HT1080 (cell line): Measurements from ENCODE around the gene MEF2C. TPM values are rescaled to one million over a fixed set of nuclear protein-coding genes. Genes with fewer than 3 reads are reported as not detected.
"Not testable (repeated sequence)": the region's sequence is repeated elsewhere in the genome, so short reads cannot be mapped to it uniquely, and the experiment has no call there.

Source experiments
- DNase-seq: peaks from one replicate; pipeline ENCODE4 v3.0.0-alpha.2; 2015; ENCODE audit warnings: low read depth
- polyA plus RNA-seq, 2 experiments: library from polyadenylated mRNA; depleted of rRNA; stranded (reverse); fragments of >200 nt; gene quantifications; 2 replicates each; pipeline ENCODE4 v1.2.3, GENCODE V29; 2015
- total RNA-seq: library from RNA; depleted of rRNA; stranded (reverse); fragments of >200 nt; shearing (Covaris generic); gene quantifications from 2 replicates; pipeline ENCODE4 v1.2.3, GENCODE V29; 2014; rRNA removed

Gene MEF2C
- 2.2 and 3.1 TPM in 2 replicates for total RNA-seq
- polyA plus RNA-seq (2015; cell fraction: cytosol; rRNA removed) = 0.99 and 1.1 TPM in 2 replicates
- 1.9 and 3.3 TPM in 2 replicates for polyA plus RNA-seq (2015; cell fraction: nucleus; rRNA removed)

DNA sequence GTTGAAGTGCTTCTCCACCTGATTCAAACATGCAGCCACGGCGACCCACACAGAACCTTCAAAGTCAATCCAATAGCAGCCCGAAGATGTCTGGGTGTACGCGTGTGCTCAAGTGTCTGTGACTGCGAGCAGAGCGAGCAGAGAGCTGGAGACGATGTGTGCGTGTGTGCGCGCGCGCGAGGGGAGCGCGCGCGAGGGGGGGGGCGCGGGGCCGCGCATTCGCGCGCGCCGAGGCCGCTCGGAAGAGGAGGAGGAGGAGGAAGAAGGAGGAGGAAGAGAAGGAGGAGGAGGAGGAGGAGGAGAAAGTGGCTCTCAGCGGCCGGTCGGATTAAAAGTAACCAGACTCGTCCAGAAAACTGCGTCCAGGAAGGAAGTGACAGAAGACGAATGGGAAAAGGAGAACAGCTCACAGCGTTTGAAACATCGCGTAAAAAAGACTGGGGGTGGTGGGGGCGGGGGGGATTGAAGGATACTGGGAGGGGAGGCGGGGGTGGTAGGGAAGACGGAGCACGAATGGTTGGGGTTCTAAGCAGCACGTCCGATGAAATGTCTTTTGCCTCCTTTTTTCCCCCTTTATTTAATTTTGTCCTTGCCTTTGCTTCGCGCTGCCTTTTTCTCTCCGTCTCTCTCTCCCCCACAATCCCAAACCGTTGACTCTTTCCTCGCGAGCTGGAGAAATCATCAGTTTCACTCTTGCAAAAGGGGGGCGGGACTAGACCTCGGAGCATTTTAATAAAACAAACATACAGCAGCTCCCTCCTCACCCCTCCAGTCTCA lies at the start of gene MEF2C:
Gene MEF2C, minus strand, starts transcription at position 126 of the 777 bp plus-strand sequence. CDS start 59,396 bp downstream, outside the sequence.
- DNase-seq = peak; percentile 96

DNA sequence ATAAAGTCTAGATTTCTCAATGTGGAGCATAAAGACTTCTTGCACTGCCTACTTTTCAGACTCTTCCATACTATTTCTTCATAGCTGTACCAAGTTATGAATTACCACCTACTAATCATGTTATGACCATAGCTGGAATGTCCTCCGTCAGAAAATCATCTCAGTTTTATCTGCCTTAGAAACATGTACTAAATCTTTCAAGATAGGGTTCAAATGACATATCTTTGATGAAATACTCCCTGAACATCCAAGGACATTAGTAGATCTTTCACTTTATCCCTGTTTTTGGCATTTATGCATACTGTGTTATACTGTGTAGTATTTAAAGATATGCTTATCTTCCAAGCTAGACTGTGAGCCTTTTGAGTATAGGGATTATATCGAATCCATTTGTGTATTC lies 49.6 kb upstream of the MEF2C start:
- no peak for DNase-seq

DNA sequence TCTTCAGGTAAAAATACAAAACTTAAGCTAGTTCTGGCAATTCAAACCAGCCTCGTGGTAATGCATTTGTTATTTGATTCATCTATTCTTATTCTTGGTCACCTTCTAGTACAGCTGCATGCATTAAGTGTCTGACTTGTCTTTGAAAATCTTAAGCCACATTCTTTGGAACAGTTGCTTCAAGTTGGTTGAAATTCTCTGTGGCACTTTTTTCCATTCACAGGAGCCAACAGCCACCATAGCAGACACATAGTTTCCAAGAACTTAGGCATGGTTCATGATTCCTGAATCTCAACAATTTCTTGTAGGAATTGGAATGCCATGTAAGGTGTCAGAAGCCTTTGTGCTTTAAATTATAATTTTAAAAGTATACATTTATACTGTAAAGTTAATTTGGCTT lies 47.4 kb upstream of the MEF2C start:
- DNase-seq = no peak

DNA sequence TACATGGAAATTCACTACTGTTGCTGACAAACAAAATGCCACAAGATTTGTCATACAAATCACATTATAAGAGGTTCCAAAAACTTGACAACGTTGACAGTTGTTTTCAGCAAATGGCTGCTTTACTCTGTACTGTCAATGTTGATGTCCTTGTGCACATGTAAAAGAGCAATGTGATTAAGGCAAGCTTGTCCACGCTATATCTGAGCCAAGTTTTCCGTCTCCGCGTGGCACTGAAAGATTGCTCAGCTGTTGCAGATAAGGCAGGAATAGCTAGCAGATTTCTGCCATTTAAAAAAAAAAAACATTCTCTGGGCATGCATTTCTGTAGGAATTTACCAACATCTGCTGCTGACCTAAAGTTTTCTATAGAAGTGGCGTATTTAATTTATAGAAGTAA lies 46.4 kb upstream of the MEF2C start:
- no peak for DNase-seq

DNA sequence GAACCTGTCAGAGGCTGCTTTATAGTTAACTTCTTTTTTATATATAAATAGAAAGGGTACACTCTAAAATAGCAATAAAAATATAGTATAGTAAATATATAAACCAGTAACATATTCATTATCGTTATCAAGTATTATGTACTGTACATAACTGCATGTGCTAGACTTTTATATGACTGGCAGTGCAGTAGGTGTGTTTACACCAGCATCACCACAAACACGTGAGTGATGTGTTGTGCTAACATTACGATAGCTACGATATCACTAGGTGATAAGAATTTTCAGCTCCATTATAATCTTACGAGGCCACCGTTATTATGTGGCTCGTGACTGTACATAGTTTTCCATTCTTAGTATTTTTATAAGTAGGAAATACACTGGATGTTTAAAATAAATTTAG lies 43.8 kb upstream of the MEF2C start:
- DNase-seq = no peak

DNA sequence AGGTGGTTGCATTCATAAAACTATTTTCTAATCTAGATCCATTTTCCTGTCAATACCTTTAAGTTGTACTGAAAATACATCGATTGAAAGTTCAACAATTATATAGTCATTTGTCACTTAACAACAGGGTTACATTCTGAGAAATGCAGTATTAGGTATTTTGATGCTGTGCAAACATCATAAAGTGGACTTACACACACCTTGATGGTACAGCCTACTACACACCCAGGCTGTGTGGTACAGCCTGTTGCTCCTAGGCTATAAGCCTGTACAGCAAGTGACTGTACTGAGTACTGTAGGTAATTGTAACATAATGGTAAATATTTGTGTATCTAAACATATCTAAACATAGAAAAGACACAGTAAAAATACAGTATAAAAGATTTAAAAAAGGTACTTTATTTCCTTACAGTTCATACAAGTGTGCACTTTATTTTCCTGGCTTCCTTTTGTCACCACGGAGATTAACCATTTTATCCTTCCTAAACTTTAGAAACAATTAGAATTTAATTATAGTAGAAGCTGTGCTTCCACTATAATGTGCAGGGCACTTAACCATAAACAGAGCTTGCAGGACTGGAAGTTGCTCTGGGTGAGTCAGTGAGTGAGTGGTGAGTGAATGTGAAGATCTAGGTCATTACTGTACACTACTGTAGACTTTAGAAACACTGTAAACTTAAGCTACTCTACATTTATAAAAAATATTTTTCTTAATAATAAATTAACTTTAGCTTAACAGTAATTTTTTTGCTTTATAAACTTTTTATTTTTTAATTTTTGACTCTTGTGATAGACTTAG lies 42.9 kb upstream of the MEF2C start:
- peak; percentile 21 for DNase-seq

DNA sequence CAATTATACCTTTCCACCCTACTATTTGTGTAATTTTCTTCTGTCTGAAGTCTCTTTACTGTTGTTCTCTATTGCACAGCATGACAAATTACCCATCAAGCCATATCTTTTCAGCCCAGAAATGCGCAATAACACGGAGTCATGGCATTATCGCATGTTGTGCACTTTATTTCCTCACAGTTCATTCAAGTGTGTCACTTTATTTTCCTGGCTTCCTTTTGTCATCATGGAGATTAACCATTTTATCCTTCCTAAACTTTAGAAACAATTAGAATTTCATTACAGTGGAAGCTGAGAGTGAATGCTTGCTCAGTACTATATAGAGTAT lies 41.3 kb upstream of the MEF2C start:
- DNase-seq = no peak

DNA sequence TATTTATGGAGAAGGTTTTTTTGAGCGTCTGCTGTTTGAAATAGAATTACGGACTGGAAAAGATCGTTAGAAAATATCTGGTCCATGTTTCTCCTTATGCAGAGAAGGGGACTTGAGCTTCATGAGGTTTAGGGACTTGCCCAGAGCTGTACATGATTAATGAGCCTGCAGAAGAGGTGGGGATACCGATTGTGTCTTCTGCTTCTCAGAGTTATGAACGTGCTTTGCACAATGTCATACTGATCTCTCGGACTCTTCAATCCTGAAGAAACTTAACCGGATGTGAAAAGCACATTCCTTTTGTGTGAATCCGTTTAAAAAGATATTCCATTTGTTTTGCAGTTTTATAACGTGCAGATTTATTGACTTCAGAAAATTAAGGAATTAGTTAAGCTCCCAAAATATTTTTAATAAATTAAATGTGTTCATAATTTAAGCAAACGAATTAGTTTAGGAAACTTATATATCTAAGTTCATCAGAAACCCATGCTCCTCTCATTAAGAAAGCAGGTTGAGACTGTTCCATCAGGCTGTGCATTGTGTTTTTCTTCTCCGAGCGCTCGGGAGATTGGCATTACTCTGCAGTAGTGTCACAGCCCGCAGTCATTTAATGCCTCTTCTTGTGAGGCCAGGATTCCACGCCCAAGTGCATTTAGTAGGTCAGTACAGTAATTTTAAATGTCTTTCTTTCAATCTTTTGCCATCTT lies 40.8 kb upstream of the MEF2C start:
- DNase-seq = no peak

DNA sequence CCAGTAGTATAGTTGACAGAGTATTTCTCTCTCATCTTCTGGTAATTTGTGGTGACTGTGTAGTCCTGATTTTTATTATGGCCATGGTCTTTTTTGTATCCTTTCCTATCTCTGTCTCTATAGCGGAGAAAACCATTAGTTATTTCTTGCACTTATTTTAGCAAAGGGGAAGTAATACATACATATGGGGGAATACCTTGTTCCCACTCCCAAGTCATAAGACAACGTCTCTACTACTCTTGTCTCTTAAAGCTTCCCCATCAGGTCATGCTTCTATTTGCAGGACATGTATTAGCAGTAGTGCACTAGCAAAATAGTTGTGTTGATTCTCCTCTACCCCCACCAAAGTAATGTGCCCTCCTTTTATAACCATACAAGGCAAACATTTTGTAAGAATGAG lies 29.8 kb upstream of the MEF2C start:
- DNase-seq = not testable (repeated sequence)

DNA sequence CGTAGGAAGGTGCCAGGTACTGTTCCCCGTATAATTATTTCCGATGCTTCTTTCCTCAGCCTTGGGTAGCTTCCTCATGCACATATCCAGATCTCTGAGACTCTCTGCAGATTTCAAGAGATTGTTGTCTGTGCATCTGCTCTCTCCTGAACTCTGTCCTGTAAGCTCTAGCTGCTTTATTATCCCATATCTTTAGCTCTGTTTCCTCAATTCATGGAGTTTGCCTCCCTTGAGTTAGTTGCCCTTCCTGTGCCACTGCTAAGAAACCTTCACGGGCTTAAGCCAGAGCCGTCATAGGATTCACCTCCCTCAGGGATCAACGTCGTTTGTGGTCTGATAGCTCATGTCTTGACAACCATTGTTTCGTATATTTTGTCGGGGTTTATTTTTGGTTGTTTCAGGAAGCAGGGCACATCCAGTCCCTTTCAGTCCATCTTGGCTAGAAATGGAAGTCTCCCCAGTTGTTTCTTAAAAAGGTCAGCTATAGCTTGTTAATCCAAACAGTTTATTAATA lies 28.1 kb upstream of the MEF2C start:
- DNase-seq = not testable (repeated sequence)

DNA sequence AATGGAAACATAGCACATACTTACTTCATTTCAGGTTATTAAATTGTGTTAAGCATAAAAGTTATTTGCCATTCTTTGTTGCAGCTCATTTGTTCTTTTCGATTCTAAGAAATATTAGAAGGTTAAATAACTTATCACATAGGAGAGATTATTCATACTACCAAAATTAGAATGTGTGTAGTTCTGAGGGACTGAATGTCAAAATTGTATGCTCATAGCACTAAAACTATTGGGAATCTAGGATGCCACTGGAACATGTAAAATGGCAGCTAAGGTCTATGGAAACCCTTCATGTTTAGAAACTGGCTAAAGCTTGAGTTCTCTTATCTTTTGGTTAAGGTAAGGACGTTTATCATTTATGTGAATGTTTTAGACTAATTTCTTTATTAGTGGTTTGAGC lies 21.5 kb upstream of the MEF2C start:
- DNase-seq = not testable (repeated sequence)

DNA sequence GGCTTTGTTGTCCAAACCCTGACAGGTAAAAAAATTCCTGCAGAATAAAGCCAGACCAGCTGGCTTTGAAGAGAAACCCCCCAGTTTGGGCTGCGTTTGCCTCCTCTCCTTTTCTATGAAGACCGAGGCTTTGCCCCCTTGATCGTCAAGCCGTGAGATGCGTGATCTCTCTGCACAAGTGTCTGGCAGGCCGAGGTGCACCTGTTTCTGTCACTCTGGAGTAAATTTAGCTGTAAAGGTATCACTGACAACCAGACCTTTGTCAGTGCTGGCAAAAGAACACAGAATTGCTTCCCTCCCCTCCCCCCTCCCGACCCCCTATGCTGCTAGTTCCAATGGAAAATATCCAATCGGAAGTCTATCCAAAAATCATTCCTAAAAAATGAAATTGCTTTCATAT lies 21.0 kb upstream of the MEF2C start:
- DNase-seq = not testable (repeated sequence)

DNA sequence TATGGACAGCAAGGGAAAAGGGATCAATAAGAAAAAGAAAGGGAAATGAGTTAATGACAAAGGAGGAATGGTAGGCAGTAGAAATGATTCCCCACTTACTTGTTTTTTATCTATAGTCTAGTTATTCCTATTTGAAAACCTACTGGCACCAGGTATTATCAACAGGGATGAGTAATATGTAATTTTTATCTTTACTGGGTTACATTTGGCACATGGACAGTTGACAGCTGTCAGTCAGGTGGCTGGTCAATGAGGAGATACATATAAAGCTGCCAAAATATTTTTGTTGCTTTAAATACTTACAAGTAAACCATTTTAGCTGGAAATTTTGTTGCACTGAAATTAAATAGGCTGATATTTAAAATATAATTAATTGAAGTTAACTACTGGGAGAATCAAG lies 18.1 kb upstream of the MEF2C start:
- DNase-seq = not testable (repeated sequence)

DNA sequence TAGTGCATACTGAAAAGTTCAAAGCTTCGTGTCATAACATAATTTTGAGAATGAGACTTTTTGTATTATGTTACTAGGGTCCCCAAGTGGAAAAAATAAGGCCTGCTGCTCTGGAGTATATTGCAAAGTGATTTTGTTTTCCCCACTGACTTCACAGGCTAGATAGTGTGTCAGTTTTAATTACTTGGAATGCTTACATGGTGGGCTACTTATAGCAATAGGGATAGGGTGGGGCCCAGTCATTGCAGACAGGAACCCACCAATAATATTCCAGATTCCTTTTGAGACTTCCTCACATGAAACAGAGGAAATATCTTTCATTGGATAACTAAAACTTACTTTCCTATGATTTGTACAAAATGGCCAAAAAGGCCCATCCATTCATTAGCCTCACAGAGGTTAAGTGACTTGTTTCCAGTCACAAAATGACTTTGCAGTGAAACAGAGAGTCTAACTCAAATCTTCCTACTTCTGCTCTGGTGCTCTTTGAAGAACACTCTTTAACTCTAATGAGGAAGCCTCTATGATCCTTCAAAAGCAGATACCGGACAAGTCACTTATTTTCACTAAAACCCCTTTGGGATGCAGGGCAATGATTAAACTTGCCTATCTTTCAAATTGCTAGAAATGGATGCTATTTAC lies 16.2 kb upstream of the MEF2C start:
- no peak for DNase-seq

DNA sequence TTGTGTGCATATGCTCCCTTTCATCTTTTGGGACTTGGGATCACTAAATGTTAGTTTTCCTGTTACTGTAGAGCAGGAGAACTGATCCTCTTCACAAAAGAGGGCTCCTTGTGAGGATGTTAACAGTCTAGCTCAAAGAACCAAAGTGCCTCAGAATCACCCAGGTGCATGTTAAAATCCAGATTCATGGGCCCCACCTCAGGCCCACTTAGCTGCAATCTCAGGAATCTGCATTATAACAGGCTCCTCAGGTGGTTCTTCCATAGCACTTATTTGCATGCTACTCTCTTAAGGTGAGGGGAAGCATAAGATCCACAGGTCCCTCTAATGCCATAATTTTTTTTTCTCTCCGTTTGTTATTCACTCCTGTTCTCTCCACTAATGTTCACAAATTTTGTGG lies 14.8 kb upstream of the MEF2C start:
- DNase-seq = no peak

DNA sequence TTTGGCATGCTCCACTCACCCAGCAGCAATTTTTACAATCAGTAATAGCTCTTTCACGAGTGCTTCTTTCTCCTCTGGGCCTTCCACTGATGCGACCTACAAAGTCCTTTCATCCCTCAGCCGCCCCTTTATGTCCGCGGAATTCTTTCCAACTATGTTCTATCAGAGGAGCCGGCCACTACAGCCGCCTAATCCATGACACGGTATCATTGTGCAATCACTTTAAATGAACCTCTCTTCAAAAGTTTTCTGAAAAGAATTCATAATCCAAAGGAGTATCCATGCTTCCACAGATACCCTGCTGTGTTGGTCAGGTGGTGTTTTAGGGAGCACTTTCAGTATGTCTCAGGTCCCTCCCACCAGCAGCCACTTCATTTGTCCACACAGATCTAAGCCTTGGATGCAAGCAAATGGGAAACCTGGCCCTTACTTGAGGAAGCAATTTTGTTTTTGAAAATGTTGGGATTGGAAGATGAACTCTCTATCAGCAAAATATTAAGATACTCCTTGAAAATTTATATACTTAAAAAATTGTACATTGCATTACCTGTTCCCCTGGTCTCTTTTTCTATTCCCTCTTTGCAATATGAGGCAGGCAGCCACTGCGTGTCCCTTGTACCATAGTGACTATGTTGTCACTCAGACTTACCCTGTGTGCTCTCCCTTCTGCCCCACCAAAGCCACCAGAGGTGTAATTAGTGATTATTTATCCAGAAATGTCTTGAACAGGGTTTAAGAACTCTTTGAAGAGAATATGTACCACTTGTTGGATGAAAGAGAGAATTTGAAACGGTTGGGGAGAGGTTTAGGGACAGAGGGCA lies 12.9 kb upstream of the MEF2C start:
- no peak for DNase-seq

DNA sequence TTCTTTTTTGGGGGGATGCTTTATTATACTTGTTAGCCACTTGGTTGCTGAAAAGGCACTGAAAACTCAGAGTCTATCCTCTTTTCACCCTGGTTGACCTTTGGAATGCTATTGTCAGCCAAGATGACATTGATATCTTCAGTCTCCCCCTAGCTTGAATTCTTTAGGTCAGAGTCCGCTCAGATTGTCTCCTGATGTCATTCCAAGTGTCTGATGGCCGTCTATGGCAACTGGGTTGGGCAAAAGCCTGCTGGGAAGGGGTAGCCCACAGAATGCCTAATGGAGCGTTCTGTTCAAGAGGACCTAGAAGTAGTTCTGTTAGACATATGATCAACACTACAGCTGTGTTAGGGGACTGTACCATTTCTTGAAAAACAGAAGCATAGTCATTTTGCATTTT lies 9.7 kb upstream of the MEF2C start:
- DNase-seq = no peak

DNA sequence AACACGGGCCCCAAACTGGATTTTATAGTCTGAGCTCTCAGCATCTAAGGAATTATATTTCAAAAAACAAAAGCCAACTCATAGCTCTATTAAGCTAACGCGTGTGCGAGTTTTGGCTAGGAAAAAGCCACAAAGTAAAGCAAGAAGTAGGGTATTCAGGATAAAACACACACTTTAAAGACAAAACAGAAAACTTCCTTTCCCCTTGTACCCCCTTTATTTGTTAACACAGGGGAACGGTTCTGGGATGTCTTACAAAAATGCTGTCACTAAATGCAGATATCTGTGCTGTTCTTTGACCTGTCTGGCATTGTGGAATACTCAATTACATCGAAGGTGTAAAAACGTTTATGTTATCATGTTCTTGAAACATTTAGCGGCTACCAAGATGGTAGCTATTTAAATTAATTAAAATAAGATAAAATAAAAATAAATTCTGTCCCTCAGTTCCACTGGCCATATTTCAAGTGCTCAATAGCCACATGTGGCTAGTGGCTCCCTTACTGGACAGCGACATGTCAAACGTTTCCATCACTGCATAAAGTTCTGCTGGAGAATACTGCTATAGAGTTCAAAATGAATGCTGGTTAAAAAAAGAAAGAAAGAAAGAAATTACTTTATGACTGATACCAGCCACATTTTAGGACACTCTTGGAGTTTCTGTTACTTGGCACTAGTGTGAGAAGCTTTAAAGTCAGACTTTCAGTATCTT lies 7.2 kb upstream of the MEF2C start:
- no peak for DNase-seq

DNA sequence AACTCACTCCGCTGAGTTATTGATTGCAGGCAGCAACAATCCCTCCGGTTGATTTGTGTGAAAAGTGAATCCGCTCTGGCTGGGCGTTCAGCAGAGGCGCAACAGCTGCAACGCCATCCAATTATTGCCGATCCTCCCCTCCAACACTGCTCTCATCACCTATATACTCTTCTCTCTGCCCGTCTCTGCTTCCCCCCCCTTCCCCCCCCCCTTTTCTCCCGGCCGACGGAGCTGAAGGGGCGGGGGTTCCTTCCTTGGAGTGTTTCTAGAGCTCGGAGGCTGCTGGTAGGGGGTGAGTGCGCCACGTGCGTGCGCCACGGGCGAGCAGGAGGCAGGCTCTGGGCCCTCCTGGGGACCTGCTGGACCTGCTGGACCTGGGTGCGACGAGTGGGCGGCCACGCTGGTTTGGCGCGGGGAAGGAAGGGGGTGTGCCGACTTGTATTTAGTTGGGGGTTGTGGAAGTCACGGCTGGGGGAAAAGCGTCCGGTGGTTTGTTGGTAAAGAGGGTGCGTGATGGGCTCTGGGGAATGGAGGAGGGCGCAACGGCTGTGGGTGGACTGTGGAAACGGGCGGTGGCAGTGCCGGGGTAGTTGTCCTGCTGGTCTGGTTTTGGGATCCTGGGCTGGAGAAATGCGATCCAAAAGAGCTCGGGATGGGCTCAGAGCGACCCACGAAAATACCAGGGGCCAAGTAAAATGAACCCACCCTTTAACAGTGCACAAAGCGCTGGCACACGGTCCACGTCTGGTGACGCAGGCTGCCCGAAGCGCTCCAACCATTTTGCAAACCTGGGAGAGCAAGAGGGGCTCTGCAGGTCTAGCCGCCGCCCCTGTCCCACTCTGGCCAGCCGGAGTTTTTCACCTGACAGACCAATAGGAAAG lies 6.4 kb upstream of the MEF2C start:
- DNase-seq = no peak
